Prostate gland (tissue), 2 donors: ENCODE data around the gene TEN1. TPM values are rescaled to one million over a fixed set of nuclear protein-coding genes. Genes with fewer than 3 reads are reported as not detected.
A peak's percentile ranks its signal among the peaks of the same experiment; 100 is the strongest.

Source experiments
- DNase-seq: peaks from one replicate; pipeline ENCODE4 v3.0.0-alpha.2; 2019; ENCODE audit warnings: low spot score
- H3K27ac ChIP-seq, 2 donors: fragments of 200-600 bp; sonication (generic); 2 replicates each; pipeline ENCODE4 v1.5.1; 2017 to 2019
- H3K27me3 ChIP-seq: fragments of 200-600 bp; sonication (generic); replicated peaks from 2 replicates; pipeline ENCODE4 v1.5.1; 2019; ENCODE audit not compliant: insufficient read depth
- H3K36me3 ChIP-seq, 2 donors: fragments of 200-600 bp; sonication (generic); 1 replicate in 1 of 2; 2 replicates in 1 of 2; pipeline versions ENCODE4 v1.5.1 to v1.8.1; 2017 to 2019
- H3K4me1 ChIP-seq: fragments of 200-600 bp; sonication (generic); replicated peaks from 2 replicates; pipeline ENCODE4 v1.5.1; 2019
- H3K4me3 ChIP-seq, 2 donors: fragments of 200-600 bp; sonication (generic); 2 replicates each; pipeline ENCODE4 v1.5.1; 2017 to 2019
- H3K9me3 ChIP-seq: fragments of 200-600 bp; sonication (generic); 2 replicates; pipeline ENCODE4 v1.5.1; 2017
- POLR2A ChIP-seq: fragments of 450-650 bp; IDR thresholded peaks from one replicate; pipeline ENCODE4 v1.6.1; 2016; ENCODE audit warnings: antibody characterized with exemption, mild to moderate bottlenecking
- POLR2AphosphoS5 ChIP-seq: sonication (generic); formaldehyde crosslinking; IDR thresholded peaks from one replicate; pipeline ENCODE4 v1.6.1; 2017; ENCODE audit warnings: antibody characterized with exemption
- WGBS: methylation state at CpG from one replicate; pipeline ENCODE4 v1.1.5; 2018; 5-methylcytosine and 5-hydroxymethylcytosine counted together
- intact Hi-C: fragments of 100-400 bp; cut with DNase I; formaldehyde crosslinking; loops from one replicate; pipeline ENCODE4 v1.14.2; 2022
- total RNA-seq, 2 donors: library from RNA; depleted of rRNA; stranded (reverse); fragments of >200 nt; gene quantifications; one replicate each; pipeline ENCODE4 v1.1.0, GENCODE V29; 2016
- TF ChIP-seq, protein P1 (sequence below), 4 experiments: fragments of 200-600 bp in 2 of 4; fragments of 450-650 bp in 2 of 4; sonication (generic) in 2 of 4; IDR thresholded peaks; 1 replicate in 3 of 4; 2 replicates in 1 of 4; pipeline ENCODE4 v1.5.1; 2016 to 2019; ENCODE audit warnings: antibody characterized with exemption in 4 of 4, mild to moderate bottlenecking in 2 of 4, moderate library complexity in 2 of 4

The TEN1 gene
- 10 to 100 TPM; 20.9 to 25.1 TPM for total RNA-seq

DNA sequence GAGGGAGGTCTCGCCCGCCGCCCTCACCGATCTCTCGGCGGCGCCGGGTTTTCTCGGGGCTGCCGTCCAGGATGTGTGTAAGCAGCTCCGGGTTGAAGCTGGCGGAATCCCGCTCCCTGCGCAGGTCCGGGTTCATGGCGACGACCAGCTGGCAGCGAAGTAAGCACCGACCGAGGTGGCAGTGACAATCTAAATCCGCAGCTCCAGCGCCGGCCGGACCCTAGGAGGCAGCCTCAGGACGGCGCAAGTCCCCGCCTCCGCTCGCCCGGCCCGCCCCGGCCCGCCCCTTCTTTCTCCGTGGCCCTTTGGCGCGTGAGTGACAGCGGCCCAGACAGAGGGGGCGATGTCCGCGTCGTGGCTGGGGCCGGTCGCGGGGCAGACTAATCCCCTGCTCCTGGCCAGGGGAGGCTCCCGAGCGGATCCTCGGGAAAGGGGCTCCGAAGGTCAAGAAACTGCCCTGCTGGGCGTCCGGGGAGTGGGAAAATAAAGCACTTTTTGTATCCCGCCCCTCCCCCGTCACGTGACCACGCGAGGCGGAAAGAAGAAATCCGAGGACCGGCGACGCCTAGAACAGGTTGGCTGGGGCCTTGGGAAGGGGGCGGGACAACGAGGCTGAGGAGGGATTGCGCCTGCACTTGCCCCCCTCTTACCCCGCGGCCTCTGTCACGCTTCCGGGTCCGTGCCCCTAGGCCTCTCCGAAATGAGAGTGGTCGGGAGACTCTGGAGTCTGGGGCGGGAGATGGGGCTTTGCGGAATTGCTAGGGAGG is at the start of gene TEN1, which contains the start of gene ACOX1:
TSS of gene TEN1 (plus strand) at position 303 of the 767 bp plus-strand sequence. CDS start 6,953 bp downstream, outside the sequence.
TSS of gene ACOX1 (minus strand) at position 229 of the 767 bp plus-strand sequence. CDS start at position 136, 93 bp downstream.
- Histone ChIP-seq H3K27me3 (no peaks in the 10 kb centered on the region), H3K36me3 (no peaks in the 10 kb centered on the region), H3K4me3 (peak within 1 kb of the TSS; percentile 78 to 87), H3K9me3 (no peaks in the 10 kb centered on the region), H3K4me1 (no peaks in the 10 kb centered on the region), H3K27ac (peak within 1 kb of the TSS; percentile 99)
- peak; percentile 97 for DNase-seq
- intact Hi-C loops = no loop called here
- peak; percentile 92 for TF ChIP-seq POLR2A
- TF ChIP-seq POLR2AphosphoS5 = peak; percentile 89
- TF ChIP-seq, protein P1, sequence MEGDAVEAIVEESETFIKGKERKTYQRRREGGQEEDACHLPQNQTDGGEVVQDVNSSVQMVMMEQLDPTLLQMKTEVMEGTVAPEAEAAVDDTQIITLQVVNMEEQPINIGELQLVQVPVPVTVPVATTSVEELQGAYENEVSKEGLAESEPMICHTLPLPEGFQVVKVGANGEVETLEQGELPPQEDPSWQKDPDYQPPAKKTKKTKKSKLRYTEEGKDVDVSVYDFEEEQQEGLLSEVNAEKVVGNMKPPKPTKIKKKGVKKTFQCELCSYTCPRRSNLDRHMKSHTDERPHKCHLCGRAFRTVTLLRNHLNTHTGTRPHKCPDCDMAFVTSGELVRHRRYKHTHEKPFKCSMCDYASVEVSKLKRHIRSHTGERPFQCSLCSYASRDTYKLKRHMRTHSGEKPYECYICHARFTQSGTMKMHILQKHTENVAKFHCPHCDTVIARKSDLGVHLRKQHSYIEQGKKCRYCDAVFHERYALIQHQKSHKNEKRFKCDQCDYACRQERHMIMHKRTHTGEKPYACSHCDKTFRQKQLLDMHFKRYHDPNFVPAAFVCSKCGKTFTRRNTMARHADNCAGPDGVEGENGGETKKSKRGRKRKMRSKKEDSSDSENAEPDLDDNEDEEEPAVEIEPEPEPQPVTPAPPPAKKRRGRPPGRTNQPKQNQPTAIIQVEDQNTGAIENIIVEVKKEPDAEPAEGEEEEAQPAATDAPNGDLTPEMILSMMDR (IDR thresholded peaks at IDR 0.05) = peak; percentile 40 to 71 (median 50)
- WGBS = under 1% methylated on average over 70 of the region's 72 CpGs

- H3K9me3 ChIP-seq = no peaks in the 10 kb centered on the region
Observed at GRCh38 chr17:75931062-75931461, 48.0 kb upstream of the TEN1 start.

GRCh38 chr17:75932852-75933251 is 46.2 kb upstream of the TEN1 start:
- Histone ChIP-seq H3K9me3 (no peaks in the 10 kb centered on the region), H3K27ac (no peak overlapping the region), H3K27me3 (no peaks in the 10 kb centered on the region), H3K4me1 (no peaks in the 10 kb centered on the region), H3K36me3 (no peaks in the 10 kb centered on the region), H3K4me3 (no peak overlapping the region)
- TF ChIP-seq, protein P1 (IDR thresholded peaks at IDR 0.05) = no peak
- TF ChIP-seq POLR2AphosphoS5 (no peak), POLR2A (no peak)
- intact Hi-C loops = no loop called here
- no peak for DNase-seq
- 72% methylated on average over 5 of the region's 5 CpGs for WGBS

More at GRCh38 chr17:75931062-75931461, 48.0 kb upstream of the TEN1 start:
- no peak for TF ChIP-seq POLR2A
- Histone ChIP-seq H3K4me3 (no peak overlapping the region), H3K36me3 (no peaks in the 10 kb centered on the region), H3K4me1 (no peaks in the 10 kb centered on the region), H3K27me3 (no peaks in the 10 kb centered on the region), H3K27ac (no peak overlapping the region)
- intact Hi-C loops = no loop called here
- 84% methylated on average over 4 of the region's 4 CpGs for WGBS
- no peak for DNase-seq

DNA sequence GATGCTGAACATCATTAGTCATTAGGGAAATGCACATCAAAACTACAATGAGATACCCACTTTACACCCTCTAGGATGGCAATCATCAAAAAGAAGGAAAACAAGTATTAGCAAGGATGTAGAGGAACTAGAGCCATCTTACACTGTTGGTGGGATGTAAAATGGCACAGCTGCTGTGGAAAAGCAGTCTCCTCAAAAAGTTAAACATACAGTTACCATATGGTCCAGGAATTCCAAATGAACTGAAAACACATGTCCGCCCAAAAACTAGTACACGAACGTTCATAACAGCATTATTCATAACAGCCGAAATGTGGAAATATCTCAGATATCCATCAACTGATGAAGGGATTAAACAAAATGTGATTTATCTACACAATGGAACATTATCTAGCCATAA is 45.2 kb upstream of the TEN1 start:
- no peak for DNase-seq
- Histone ChIP-seq H3K27me3 (no peaks in the 10 kb centered on the region), H3K36me3 (no peaks in the 10 kb centered on the region), H3K4me1 (no peaks in the 10 kb centered on the region), H3K9me3 (no peaks in the 10 kb centered on the region), H3K4me3 (no peak overlapping the region), H3K27ac (no peak overlapping the region)
- TF ChIP-seq POLR2A (no peak), POLR2AphosphoS5 (no peak)
- TF ChIP-seq, protein P1 (IDR thresholded peaks at IDR 0.05) = no peak
- intact Hi-C loops = no loop called here
- WGBS = 90% methylated on average over 4 of the region's 4 CpGs

- Histone ChIP-seq H3K27ac (no peak overlapping the region), H3K9me3 (no peaks in the 10 kb centered on the region), H3K27me3 (no peaks in the 10 kb centered on the region), H3K4me3 (no peak overlapping the region), H3K4me1 (no peaks in the 10 kb centered on the region), H3K36me3 (no peaks in the 10 kb centered on the region)
- 91% methylated on average over 13 of the region's 13 CpGs for WGBS
- intact Hi-C loops = no loop called here
- DNase-seq = no peak
- TF ChIP-seq POLR2AphosphoS5 (no peak), POLR2A (no peak)
Observed at GRCh38 chr17:75937652-75938051, 41.4 kb upstream of the TEN1 start.
